ENCODE results near the gene RPS8. TPM values are rescaled to one million over a fixed set of nuclear protein-coding genes. Genes with fewer than 3 reads are reported as not detected.
A peak's percentile ranks its signal among the peaks of the same experiment; 100 is the strongest.

The RPS8 gene
- total and polyA plus RNA-seq, 4 donors, result 258 to 891 (median 575) TPM

GRCh38 chr1:44801491-44802305 is 26.4 kb downstream of the RPS8 start:
- H3K4me3 ChIP-seq (ENCODE audit: low read depth in 1 of 3, low read length in 3 of 3), result peak overlapping the region; percentile 12 to 29 (median 14)
- DNase-seq (ENCODE audit: low spot score), result no peak
- no peak overlapping the region for H3K9ac ChIP-seq (ENCODE audit: low read depth in 1 of 2, low read length in 2 of 2)
- whole genome bisulfite sequencing, result 83% methylated on average over 13 of the region's 13 CpGs
- no peaks in the 10 kb centered on the region for H3K9me3 ChIP-seq (ENCODE audit: control insufficient read depth in 4 of 4, low read length in 3 of 4)
- H3K27ac ChIP-seq (ENCODE audit: low read depth in 1 of 2, low read length in 2 of 2), result no peak overlapping the region
- no peaks in the 10 kb centered on the region for H3K27me3 ChIP-seq (ENCODE audit: control insufficient read depth in 4 of 4, insufficient read depth in 4 of 4, low read length in 3 of 4)
- peaks cover 0 to 8% (median 8%) of the 10 kb centered on the region in 4 donors for H3K36me3 ChIP-seq (ENCODE audit: control insufficient read depth in 4 of 4, insufficient read depth in 3 of 4, low read depth in 1 of 4, low read length in 3 of 4)
- TF ChIP-seq HNF4A (conservative IDR thresholded peaks at IDR 0.05) (no peak), MAX (IDR thresholded peaks at IDR 0.05) (no peak), REST (IDR thresholded peaks at IDR 0.05) (no peak), FOXA2 (IDR thresholded peaks at IDR 0.05) (no peak), ATF3 (IDR thresholded peaks at IDR 0.05) (no peak), HNF4G (IDR thresholded peaks at IDR 0.05) (no peak), CTCF (IDR thresholded peaks at IDR 0.05; ENCODE audit: low read depth, low read length, missing input control) (no peak), SP1 (IDR thresholded peaks at IDR 0.05) (no peak)
- H3K4me1 ChIP-seq (ENCODE audit: control insufficient read depth in 4 of 4, insufficient read depth in 4 of 4, low read length in 3 of 4), result peaks cover 8 to 18% (median 14%) of the 10 kb centered on the region in 4 donors

- Histone ChIP-seq H3K27ac (ENCODE audit: low read depth in 1 of 2, low read length in 2 of 2) (no peak overlapping the region), H3K36me3 (ENCODE audit: control insufficient read depth in 4 of 4, insufficient read depth in 3 of 4, low read depth in 1 of 4, low read length in 3 of 4) (peaks cover 0 to 8% (median 8%) of the 10 kb centered on the region in 4 donors), H3K4me1 (ENCODE audit: control insufficient read depth in 4 of 4, insufficient read depth in 4 of 4, low read length in 3 of 4) (peaks cover 11 to 25% (median 19%) of the 10 kb centered on the region in 4 donors), H3K4me3 (ENCODE audit: low read depth in 1 of 3, low read length in 3 of 3) (peak overlapping the region in 1 of 3 donors; percentile 14), H3K9me3 (ENCODE audit: control insufficient read depth in 4 of 4, low read length in 3 of 4) (no peaks in the 10 kb centered on the region), H3K27me3 (ENCODE audit: control insufficient read depth in 4 of 4, insufficient read depth in 4 of 4, low read length in 3 of 4) (no peaks in the 10 kb centered on the region), H3K9ac (ENCODE audit: low read depth in 1 of 2, low read length in 2 of 2) (no peak overlapping the region)
- no peak for DNase-seq (ENCODE audit: low spot score)
- WGBS, result 91% methylated on average over 13 of the region's 13 CpGs
- no peak for TF ChIP-seq EGR1 (IDR thresholded peaks at IDR 0.05; ENCODE audit: low read depth in 2 of 2)
- no peak for TF ChIP-seq RAD21 (IDR thresholded peaks at IDR 0.05)
- TF ChIP-seq YY1 (IDR thresholded peaks at IDR 0.05), result no peak
- TF ChIP-seq HNF4G (IDR thresholded peaks at IDR 0.05), result no peak
- no peak for TF ChIP-seq RXRA (IDR thresholded peaks at IDR 0.05)
- TF ChIP-seq ZBTB33 (IDR thresholded peaks at IDR 0.05), result no peak
- no peak for TF ChIP-seq HNF4A (conservative IDR thresholded peaks at IDR 0.05)
- TF ChIP-seq NR2F2 (IDR thresholded peaks at IDR 0.05), result no peak
- TF ChIP-seq REST (IDR thresholded peaks at IDR 0.05), result no peak
- no peak for TF ChIP-seq ATF3 (IDR thresholded peaks at IDR 0.05)
These were observed 27.1 kb downstream of the RPS8 start for GRCh38 chr1:44802306-44803061.
